ENCODE measurements around the gene KISS1.

The KISS1 gene

DNA sequence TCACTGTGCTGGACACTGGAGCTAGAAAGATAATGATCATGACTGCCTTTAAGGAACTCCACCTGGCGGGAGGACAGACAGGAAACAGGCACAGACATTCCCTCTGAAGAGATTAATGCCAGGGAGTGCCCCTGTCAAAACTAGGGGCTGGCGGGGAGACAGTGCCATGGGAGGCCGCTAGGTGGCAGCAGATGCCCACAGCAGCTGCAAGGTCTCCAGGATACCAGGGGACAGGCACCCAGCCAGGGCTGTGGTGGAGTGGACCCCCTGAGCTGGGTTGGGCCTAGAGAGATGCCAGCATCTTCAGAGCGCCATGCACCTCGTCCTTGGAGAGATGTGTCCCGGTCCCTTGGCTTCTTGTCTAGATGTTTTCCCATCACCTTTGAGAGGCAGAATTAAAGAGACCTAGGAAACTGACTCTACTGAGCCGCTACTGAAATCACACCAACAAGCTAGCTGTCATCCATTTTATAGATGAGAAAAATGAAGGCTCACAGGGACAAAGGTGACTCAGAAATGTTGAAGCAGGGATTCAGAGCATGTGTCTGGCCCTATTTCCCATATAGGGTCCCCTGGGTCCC, 33.7 kb downstream of the KISS1 start:
- H3K4me3 ChIP-seq (ENCODE audit: low read depth, low read length) = no peak overlapping the region
- TF ChIP-seq, protein P1, sequence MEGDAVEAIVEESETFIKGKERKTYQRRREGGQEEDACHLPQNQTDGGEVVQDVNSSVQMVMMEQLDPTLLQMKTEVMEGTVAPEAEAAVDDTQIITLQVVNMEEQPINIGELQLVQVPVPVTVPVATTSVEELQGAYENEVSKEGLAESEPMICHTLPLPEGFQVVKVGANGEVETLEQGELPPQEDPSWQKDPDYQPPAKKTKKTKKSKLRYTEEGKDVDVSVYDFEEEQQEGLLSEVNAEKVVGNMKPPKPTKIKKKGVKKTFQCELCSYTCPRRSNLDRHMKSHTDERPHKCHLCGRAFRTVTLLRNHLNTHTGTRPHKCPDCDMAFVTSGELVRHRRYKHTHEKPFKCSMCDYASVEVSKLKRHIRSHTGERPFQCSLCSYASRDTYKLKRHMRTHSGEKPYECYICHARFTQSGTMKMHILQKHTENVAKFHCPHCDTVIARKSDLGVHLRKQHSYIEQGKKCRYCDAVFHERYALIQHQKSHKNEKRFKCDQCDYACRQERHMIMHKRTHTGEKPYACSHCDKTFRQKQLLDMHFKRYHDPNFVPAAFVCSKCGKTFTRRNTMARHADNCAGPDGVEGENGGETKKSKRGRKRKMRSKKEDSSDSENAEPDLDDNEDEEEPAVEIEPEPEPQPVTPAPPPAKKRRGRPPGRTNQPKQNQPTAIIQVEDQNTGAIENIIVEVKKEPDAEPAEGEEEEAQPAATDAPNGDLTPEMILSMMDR (IDR thresholded peaks at IDR 0.05; ENCODE audit: insufficient read depth, low read depth, low read length, missing control alignments) = peak; percentile 99

DNA sequence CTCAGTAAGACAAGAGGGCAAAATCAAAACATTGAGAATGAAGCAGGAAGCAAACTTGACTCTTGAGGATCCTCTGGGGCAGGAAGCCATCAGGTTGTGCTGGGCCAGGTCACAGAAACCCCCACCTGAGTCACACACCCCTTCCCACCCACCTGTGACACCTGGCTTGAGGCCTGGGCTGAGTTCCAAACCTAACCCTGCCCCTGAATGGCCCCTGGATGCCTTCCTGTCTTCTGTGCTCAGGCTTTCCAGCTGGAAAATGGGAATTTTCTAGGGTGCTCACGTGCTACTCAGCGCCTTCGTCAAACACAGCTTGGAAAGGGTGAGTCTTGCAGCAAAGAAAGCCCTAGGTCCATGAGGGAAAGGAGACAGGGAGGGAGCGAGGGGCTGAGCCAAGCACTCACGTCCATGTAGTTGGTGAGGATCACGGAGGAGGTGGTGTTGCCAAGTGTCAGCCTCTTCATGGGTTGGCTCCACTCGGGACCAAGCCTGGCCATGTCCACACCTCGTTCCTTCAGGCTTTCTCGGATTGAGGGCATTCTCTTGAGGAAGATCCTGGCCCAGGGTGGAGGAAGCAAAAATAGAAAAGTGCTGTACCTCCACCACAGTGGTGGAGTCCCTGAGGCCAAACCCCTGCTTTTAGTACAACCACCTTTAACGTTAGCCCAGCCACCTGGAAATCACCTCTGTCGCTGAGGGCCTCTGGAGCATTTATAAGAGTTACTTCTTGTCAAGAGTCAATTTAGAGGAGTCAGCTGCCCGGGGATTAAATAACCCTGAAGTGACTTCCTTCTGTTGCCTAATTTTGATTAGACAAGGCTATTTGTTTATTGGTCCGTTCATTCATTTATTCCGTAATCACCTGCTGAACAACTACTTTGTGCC, 34.4 kb downstream of the KISS1 start:
- DNase-seq (ENCODE audit: low read depth) = no peak
- TF ChIP-seq, protein P1 (IDR thresholded peaks at IDR 0.05; ENCODE audit: insufficient read depth, low read depth, low read length, missing control alignments) = no peak
- H3K4me3 ChIP-seq (ENCODE audit: low read depth, low read length) = no peak overlapping the region

More for the DNA sequence above, 33.7 kb downstream of the KISS1 start:
- DNase-seq (ENCODE audit: low read depth) = peak; percentile 65

GRCh38 chr1:204157962-204158361, 38.3 kb downstream of the KISS1 start:
- TF ChIP-seq, protein P1 (IDR thresholded peaks at IDR 0.05; ENCODE audit: insufficient read depth, low read depth, low read length, missing control alignments) = no peak
- no peak overlapping the region for H3K4me3 ChIP-seq (ENCODE audit: low read depth, low read length)
- no peak for DNase-seq (ENCODE audit: low read depth)

GRCh38 chr1:204155881-204156280, 40.4 kb downstream of the KISS1 start:
- no peak for DNase-seq (ENCODE audit: low read depth)
- TF ChIP-seq, protein P1 (IDR thresholded peaks at IDR 0.05; ENCODE audit: insufficient read depth, low read depth, low read length, missing control alignments) = no peak
- H3K4me3 ChIP-seq (ENCODE audit: low read depth, low read length) = no peak overlapping the region

DNA sequence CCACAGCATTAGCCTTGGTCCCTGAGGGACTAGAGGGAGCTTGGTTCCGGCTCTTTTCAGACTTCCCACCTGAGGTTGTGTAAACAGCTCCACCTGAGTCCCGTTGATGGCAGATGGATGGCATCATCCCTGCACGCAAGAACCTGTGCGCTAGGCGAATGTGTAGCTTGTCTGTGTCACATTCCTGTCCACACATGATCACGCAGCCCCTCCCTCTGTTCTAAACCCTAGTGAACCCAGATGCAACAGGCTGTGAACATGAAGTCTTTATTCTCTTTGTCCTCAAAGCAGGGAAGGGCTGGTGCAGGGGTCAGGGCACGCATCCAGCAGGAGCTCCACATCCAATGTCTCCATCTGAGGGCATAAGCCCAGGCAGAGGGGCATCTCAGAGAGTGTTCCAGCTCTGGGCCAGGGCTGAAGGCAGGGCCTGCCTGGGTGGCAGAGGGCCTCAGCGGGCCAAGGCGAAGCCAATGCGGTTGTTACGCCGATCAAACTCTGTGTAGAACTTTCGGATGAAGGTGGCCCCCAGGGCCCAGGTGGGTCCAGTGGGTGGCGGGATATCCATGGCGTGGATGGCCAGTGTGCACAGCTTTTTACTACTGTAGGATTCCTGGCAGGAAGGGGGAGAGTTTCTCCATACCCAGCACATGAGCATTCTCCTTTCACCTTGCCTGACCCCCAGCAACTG, 41.6 kb downstream of the KISS1 start:
- TF ChIP-seq, protein P1 (IDR thresholded peaks at IDR 0.05; ENCODE audit: insufficient read depth, low read depth, low read length, missing control alignments) = no peak
- no peak for DNase-seq (ENCODE audit: low read depth)
- no peak overlapping the region for H3K4me3 ChIP-seq (ENCODE audit: low read depth, low read length)

DNA sequence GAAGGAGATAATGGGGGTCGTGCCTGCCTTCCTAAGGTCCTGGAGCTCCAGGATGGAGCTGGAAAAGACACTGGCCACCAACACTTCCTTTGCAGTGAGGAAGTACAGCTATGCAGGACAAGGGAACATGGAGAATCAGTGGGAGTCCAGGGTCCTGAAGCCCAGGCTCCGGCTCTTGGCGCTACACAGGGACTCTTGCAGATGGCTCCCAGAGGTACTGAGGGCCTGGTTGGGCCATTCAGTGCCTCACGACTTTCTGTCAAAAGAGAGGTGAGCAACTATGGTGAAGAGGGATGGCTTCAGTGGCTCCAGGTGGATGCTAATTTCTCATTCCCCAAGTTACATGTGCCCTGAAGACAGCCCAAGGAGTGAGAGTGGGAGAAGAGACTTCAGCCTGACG, 42.6 kb downstream of the KISS1 start:
- no peak overlapping the region for H3K4me3 ChIP-seq (ENCODE audit: low read depth, low read length)
- TF ChIP-seq, protein P1 (IDR thresholded peaks at IDR 0.05; ENCODE audit: insufficient read depth, low read depth, low read length, missing control alignments) = no peak
- no peak for DNase-seq (ENCODE audit: low read depth)

Measured in GM12865 (cell line).